Left ventricle myocardium superior (tissue), 1 donor: Measurements from ENCODE around the gene GMDS. TPM values are rescaled to one million over a fixed set of nuclear protein-coding genes. Genes with fewer than 3 reads are reported as not detected.

Experiments used
- ATAC-seq: fragments of 200-7000 bp; cut with Tn5 transposase; one replicate; pipeline ENCODE4 v1.9.1; 2020; ENCODE audit warnings: mild to moderate bottlenecking, moderate library complexity
- DNase-seq: peaks from one replicate; pipeline ENCODE4 v3.0.0-alpha.2; 2020
- intact Hi-C: fragments of 100-400 bp; cut with micrococcal nuclease; formaldehyde crosslinking; loops from one replicate; pipeline ENCODE4 v1.11.0; 2022
- total RNA-seq: library from RNA; stranded (reverse); fragmentation: NEBNext Ultra II Directional; extraction: Animal tissue kit (Norgen Biotek cat#: 25700); gene quantifications from one replicate; pipeline ENCODE4 v1.2.1, GENCODE V29; 2021
- donor health status: DM: no; HTN: yes; CAD: no; lungs with severe emphysema.

GMDS gene
- total RNA-seq, 1 donor from 2014 or later, result 6.4 TPM

GRCh38 chr6:1940381-1940780 lies 305.0 kb downstream of the GMDS start:
- no peak for ATAC-seq
- intact Hi-C loops, result no loop called here
- DNase-seq, result no peak

GRCh38 chr6:1933292-1933691 lies 312.1 kb downstream of the GMDS start:
- DNase-seq (no peak), ATAC-seq (no peak)
- intact Hi-C loops, result no loop called here

- intact Hi-C loops, result no loop called here
- DNase-seq (no peak), ATAC-seq (no peak)
These were observed 313.6 kb downstream of the GMDS start for GRCh38 chr6:1931817-1932216.

GRCh38 chr6:1930356-1930755 lies 315.0 kb downstream of the GMDS start:
- intact Hi-C loops, result no loop called here
- DNase-seq (no peak), ATAC-seq (no peak)

DNA sequence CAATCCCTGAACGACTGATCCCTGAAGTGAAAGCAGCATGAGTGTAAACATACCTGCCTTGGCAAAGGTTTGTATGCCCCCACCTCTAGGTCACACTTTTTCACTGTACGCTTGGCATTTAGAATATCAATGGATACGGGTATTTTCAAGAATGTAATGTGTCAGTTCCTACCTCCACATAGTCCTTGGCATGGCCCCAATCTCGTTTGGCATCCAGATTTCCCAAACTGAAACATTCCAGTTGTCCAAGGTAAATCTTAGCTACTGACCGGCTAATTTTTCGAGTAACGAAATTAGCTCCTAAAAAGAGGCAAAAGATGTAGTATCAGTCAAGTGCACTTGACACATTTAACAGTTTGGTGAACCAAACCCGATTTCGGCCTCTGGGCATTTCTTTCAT lies 315.5 kb downstream of the GMDS start:
- ATAC-seq (no peak), DNase-seq (no peak)
- intact Hi-C loops, result no loop called here

DNA sequence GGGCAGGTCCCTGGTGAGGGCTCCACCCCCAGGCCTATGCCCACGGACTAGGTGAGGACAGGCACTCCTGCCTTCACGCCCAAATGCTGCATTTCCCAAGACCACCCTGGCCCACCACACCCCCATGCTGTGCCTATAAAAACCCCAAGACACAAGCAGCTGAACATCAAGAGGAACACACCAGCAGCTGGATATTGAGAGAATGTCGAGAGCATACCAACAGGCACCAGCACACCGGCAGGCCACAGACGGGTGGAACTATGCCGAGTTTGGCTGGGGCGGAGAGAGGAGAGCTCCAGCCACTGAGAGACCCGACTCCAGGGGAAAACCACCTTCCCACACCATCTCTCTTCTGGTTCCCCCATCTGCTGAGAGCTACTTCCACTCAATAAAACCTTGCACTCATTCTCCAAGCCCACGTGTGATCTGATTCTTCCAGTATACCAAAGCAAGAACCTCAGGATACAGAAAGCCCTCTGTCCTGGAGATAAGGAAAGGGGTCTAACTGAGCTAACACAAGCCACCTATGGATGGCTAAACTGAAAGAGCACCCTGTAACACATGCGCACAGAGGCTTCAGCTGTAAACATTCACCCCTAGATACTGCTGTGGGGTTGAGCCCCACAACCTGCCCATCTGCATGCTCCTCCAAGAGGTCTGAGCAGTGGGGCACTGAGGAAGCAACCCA lies 319.5 kb downstream of the GMDS start:
- ATAC-seq, result no peak
- no peak for DNase-seq

GRCh38 chr6:1923449-1923848 lies 322.0 kb downstream of the GMDS start:
- ATAC-seq (no peak), DNase-seq (no peak)
- intact Hi-C loops, result no loop called here

More for the DNA sequence above, 319.5 kb downstream of the GMDS start:
- intact Hi-C loops, result no loop called here

DNA sequence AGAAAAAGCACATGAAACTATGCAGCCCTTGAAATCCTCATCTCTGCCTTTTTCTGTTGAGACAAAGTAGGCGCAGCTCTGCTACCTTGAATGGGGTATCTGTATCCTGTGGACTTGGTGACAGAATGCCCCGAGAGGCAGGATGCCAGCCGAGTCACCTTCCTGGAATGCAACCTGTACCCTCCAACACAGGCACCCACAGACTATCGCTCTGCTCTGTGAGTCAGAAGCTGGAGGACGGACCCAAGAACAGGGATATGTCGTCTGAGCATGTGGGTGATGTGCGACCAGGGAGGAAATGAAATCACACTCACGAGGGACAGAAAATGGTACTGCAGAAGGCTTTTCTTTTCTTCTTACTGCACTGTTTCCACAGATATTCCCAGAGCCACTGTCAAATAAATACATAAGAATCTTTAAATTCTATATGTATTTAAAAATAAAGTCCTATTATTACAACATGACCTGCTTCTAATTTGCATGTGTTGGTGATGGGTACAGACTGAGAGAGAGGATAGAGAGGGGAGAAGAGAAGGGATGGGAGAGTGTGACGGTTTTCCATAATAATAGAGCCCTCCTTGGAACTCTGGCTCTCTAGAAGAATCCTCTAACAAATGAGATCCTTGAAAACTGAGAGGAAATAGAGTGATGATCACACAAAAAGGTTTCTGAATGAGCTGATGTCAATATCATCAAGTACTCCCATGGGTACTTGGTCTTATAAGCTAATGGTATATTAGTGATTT lies 327.6 kb downstream of the GMDS start:
- intact Hi-C loops, result no loop called here
- ATAC-seq (no peak), DNase-seq (no peak)

GRCh38 chr6:1916334-1917070 lies 328.9 kb downstream of the GMDS start:
- no peak for DNase-seq
- ATAC-seq, result no peak
- intact Hi-C loops, result no loop called here

DNA sequence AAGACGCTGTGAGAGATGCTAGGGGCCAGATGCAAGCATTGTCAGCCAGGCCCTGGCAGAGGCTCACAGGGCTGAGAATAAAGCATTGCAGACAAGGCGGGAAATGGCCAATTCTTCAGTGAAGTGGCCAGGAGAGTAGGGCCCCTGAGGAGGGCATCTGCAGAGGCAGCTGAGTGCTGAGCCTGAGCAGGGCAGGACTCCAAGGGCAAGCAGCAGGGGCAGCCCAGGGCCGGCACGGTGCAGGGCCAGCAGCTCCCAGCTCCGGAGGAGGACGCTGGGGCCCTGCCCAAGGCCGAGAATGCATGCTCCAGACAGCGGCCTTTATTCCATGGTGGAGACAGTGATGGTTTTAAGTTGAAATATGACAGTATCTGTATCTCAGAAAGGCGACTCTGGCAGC lies 330.2 kb downstream of the GMDS start:
- intact Hi-C loops, result no loop called here
- no peak for DNase-seq
- no peak for ATAC-seq

DNA sequence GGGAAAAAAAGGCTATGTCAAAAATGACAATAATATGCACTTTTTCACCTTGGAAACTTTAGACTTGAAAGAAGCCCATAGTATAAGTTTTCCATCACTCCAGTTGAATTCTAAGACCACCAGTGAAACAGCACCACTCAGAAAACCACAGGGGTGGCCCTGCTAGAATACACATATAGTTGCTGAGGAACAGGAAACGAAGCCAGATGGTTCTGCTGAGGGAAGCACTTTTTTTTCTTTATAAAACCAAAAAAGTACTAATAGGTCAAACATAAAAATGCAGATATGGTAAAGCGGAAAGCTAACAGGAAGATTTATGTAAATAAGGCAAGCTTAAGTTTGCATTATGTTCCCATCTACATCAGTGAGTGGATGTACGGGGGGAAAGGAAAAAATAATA lies 331.8 kb downstream of the GMDS start:
- ATAC-seq, result no peak

GRCh38 chr6:1912731-1913130 lies 332.7 kb downstream of the GMDS start:
- ATAC-seq (no peak), DNase-seq (no peak)
- intact Hi-C loops, result no loop called here

More for the DNA sequence above, 331.8 kb downstream of the GMDS start:
- DNase-seq, result no peak
- intact Hi-C loops, result no loop called here

GRCh38 chr6:1911474-1911873 lies 333.9 kb downstream of the GMDS start:
- ATAC-seq (no peak), DNase-seq (no peak)
- intact Hi-C loops, result no loop called here

GRCh38 chr6:1910621-1911407 lies 334.6 kb downstream of the GMDS start:
- DNase-seq (no peak), ATAC-seq (no peak)
- intact Hi-C loops, result no loop called here

- DNase-seq (no peak), ATAC-seq (no peak)
These were observed 336.6 kb downstream of the GMDS start for GRCh38 chr6:1908784-1909183.

DNA sequence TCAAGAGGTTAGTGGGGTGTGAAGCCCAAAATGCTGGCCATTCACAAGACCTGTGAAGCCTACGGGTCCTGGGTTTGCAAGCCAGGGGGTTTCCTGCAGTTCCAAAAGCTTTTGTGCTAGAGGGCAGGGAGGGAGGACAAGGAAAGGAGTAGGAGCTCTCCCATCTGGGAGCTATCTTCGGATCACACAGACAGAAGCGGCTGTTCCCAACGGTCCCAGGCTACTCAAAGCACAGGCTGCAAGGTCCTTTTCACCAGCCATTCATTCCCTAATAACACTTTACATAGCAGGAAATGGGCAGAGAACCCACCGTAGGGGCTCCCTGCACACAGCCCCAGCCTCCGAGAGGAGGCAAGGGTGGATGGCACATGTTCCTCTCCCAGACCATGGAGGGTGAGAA lies 338.8 kb downstream of the GMDS start:
- intact Hi-C loops, result no loop called here
- ATAC-seq, result no peak
- no peak for DNase-seq

More at GRCh38 chr6:1908784-1909183, 336.6 kb downstream of the GMDS start:
- intact Hi-C loops, result no loop called here

GRCh38 chr6:1906014-1906413 lies 339.4 kb downstream of the GMDS start:
- DNase-seq (no peak), ATAC-seq (no peak)
- intact Hi-C loops, result no loop called here

DNA sequence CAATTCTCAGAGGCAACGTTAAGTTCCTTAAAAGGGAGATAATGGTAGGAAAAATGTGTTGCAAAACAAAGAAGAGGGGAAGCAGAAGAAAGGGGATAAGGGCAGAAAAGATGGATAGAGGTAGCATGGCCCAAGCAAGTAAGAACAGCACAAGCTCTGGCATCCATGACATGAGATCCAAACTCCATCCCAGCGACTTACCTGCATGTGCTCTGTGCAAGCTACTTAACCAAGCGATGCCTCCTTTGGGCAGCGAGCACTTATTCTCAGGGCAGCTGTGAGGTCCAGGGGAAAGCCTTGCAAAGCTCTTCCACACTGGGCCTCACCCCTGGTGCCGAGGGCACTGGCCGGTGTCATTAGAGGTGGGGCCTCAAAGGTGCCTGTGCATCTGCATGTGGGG lies 340.5 kb downstream of the GMDS start:
- intact Hi-C loops, result no loop called here
- ATAC-seq (no peak), DNase-seq (no peak)

DNA sequence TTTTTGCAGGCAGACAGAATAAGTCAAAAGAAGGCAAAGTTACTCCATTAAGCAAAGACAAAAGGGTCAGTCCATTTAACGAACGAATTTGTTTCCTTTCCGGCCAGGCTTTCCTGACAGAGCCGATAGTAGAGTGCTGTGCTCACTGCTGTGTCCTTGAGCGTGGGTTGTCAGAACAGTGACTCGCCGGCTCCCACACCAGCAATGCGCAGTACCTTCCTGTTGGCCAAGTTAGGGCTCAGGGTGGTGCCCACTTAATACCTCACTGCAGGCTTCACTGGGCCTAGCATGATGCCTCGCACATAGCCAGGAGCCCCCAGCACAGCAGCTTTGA lies 341.0 kb downstream of the GMDS start:
- intact Hi-C loops, result no loop called here
- ATAC-seq (peak; percentile 18), DNase-seq (no peak)
